HEK293 (cell line): ENCODE data around the gene MPC1.

Experiments
- CTCF ChIA-PET: fragments of 350-600 bp; formaldehyde crosslinking; extraction: SDS; loops from one replicate; lab custom pipeline; 2021; ENCODE audit warnings: antibody characterized with exemption; lab: Yijun Ruan, JAX
- POLR2A ChIA-PET: fragments of 300-600 bp; formaldehyde crosslinking; extraction: SDS; loops from one replicate; lab custom pipeline; 2020; ENCODE audit warnings: antibody characterized with exemption, inconsistent platforms; lab: Yijun Ruan, JAX
- H3K27ac ChIP-seq: fragments of 200-500 bp; sonication (Bioruptor generic); 2 replicates; pipeline ENCODE4 v1.5.1; 2014; ENCODE audit warnings: low read depth, low read length, control low read depth, inconsistent platforms; ENCODE audit errors: extremely low read depth
- H3K36me3 ChIP-seq, 2 experiments: fragments of 200-500 bp in 1 of 2; sonication (Bioruptor generic) in 1 of 2; 1 replicate in 1 of 2; 2 replicates in 1 of 2; pipeline ENCODE4 v1.5.1; 2014 to 2017; ENCODE audit warnings: inconsistent platforms in 2 of 2, low read length in 2 of 2; ENCODE audit not compliant: control insufficient read depth in 2 of 2, insufficient read depth in 1 of 2
- H3K4me1 ChIP-seq: fragments of 200-500 bp; sonication (Bioruptor generic); 2 replicates; pipeline ENCODE4 v1.5.1; 2014; ENCODE audit warnings: mild to moderate bottlenecking, low read length, inconsistent platforms; ENCODE audit not compliant: control insufficient read depth, insufficient read depth
- H3K4me3 ChIP-seq: 2 replicates; pipeline ENCODE4 v1.5.1; 2011; ENCODE audit warnings: low read depth, mild to moderate bottlenecking, control low read depth, low read length, moderate library complexity
- H3K9me3 ChIP-seq: fragments of 200-500 bp; sonication (Bioruptor generic); 2 replicates; pipeline ENCODE4 v1.5.1; 2014; ENCODE audit warnings: low read depth, low read length, inconsistent platforms; ENCODE audit not compliant: control insufficient read depth, insufficient read depth
- BCL11B ChIP-seq: fragments of 450-650 bp; formaldehyde crosslinking; IDR thresholded peaks from 2 replicates; pipeline ENCODE4 v1.5.1; 2016; ENCODE audit warnings: low read depth, missing biosample characterization, missing genetic modification characterization
- CTCF ChIP-seq: fragments of 450-650 bp; formaldehyde crosslinking; IDR thresholded peaks from 2 replicates; pipeline ENCODE4 v1.5.1; 2016; ENCODE audit warnings: missing biosample characterization, missing genetic modification characterization
- HOXA7 ChIP-seq: sonication (generic); formaldehyde crosslinking; IDR thresholded peaks from 2 replicates; pipeline ENCODE4 v1.8.1; 2022; ENCODE audit warnings: missing genetic modification reagents, borderline replicate concordance
- MZF1 ChIP-seq: fragments of 450-650 bp; formaldehyde crosslinking; IDR thresholded peaks from 2 replicates; pipeline ENCODE4 v1.5.1; 2017; ENCODE audit warnings: missing biosample characterization, missing genetic modification characterization, borderline replicate concordance
- OVOL3 ChIP-seq: fragments of 450-650 bp; formaldehyde crosslinking; IDR thresholded peaks from 2 replicates; pipeline ENCODE4 v1.5.1; 2016; ENCODE audit warnings: missing biosample characterization, missing genetic modification characterization
- PRDM10 ChIP-seq: fragments of 450-650 bp; formaldehyde crosslinking; IDR thresholded peaks from 2 replicates; pipeline ENCODE4 v1.5.1; 2016; ENCODE audit warnings: missing biosample characterization, missing genetic modification characterization
- PRDM4 ChIP-seq: fragments of 450-650 bp; formaldehyde crosslinking; IDR thresholded peaks from 2 replicates; pipeline ENCODE4 v1.5.1; 2017; ENCODE audit warnings: missing biosample characterization, missing genetic modification characterization
- PRDM6 ChIP-seq: fragments of 450-650 bp; formaldehyde crosslinking; IDR thresholded peaks from 2 replicates; pipeline ENCODE4 v1.5.1; 2017; ENCODE audit warnings: missing biosample characterization, missing genetic modification characterization
- RBAK ChIP-seq: fragments of 450-650 bp; formaldehyde crosslinking; IDR thresholded peaks from 2 replicates; pipeline ENCODE4 v1.5.1; 2016; ENCODE audit warnings: missing biosample characterization, missing genetic modification characterization
- ZNF155 ChIP-seq: fragments of 450-650 bp; formaldehyde crosslinking; IDR thresholded peaks from 2 replicates; pipeline ENCODE4 v1.5.1; 2016; ENCODE audit warnings: missing biosample characterization, missing genetic modification characterization
- ZNF157 ChIP-seq: fragments of 450-650 bp; formaldehyde crosslinking; IDR thresholded peaks from 2 replicates; pipeline ENCODE4 v1.5.1; 2016; ENCODE audit warnings: missing biosample characterization, missing genetic modification characterization
- ZNF311 ChIP-seq: fragments of 450-650 bp; formaldehyde crosslinking; IDR thresholded peaks from 2 replicates; pipeline ENCODE4 v1.5.1; 2017; ENCODE audit warnings: missing biosample characterization, missing genetic modification characterization, borderline replicate concordance
- ZNF473 ChIP-seq: fragments of 450-650 bp; formaldehyde crosslinking; IDR thresholded peaks from 2 replicates; pipeline ENCODE4 v1.5.1; 2017; ENCODE audit warnings: missing biosample characterization, missing genetic modification characterization
- ZNF518A ChIP-seq: fragments of 450-650 bp; formaldehyde crosslinking; conservative IDR thresholded peaks from 2 replicates; pipeline ENCODE4 v1.5.1; 2016; ENCODE audit warnings: low read depth, missing biosample characterization, missing genetic modification characterization
- ZNF529 ChIP-seq: fragments of 450-650 bp; formaldehyde crosslinking; IDR thresholded peaks from 2 replicates; pipeline ENCODE4 v1.5.1; 2017; ENCODE audit warnings: missing genetic modification characterization, missing biosample characterization; ENCODE audit not compliant: insufficient replicate concordance
- ZNF548 ChIP-seq: fragments of 450-650 bp; formaldehyde crosslinking; IDR thresholded peaks from 2 replicates; pipeline ENCODE4 v1.5.1; 2016; ENCODE audit warnings: missing biosample characterization, missing genetic modification characterization
- ZNF555 ChIP-seq: fragments of 450-650 bp; formaldehyde crosslinking; conservative IDR thresholded peaks from 2 replicates; pipeline ENCODE4 v1.5.1; 2017; ENCODE audit warnings: missing biosample characterization, mild to moderate bottlenecking, missing genetic modification characterization, inconsistent platforms
- ZNF558 ChIP-seq: fragments of 450-650 bp; formaldehyde crosslinking; IDR thresholded peaks from 2 replicates; pipeline ENCODE4 v1.5.1; 2016; ENCODE audit warnings: missing biosample characterization, missing genetic modification characterization
- ZNF561 ChIP-seq: fragments of 450-650 bp; IDR thresholded peaks from 2 replicates; pipeline ENCODE4 v1.5.1; 2018; ENCODE audit warnings: missing biosample characterization, missing genetic modification characterization, borderline replicate concordance
- ZNF571 ChIP-seq: fragments of 450-650 bp; formaldehyde crosslinking; IDR thresholded peaks from 2 replicates; pipeline ENCODE4 v1.5.0; 2017; ENCODE audit warnings: missing biosample characterization, missing genetic modification characterization
- ZNF585B ChIP-seq: fragments of 450-650 bp; formaldehyde crosslinking; IDR thresholded peaks from 2 replicates; pipeline ENCODE4 v1.5.1; 2016; ENCODE audit warnings: missing biosample characterization, missing genetic modification characterization
- ZNF624 ChIP-seq: fragments of 450-650 bp; formaldehyde crosslinking; IDR thresholded peaks from 2 replicates; pipeline ENCODE4 v1.5.1; 2017; ENCODE audit warnings: missing biosample characterization, missing genetic modification characterization
- ZNF660 ChIP-seq: fragments of 450-650 bp; IDR thresholded peaks from 2 replicates; pipeline ENCODE4 v1.5.1; 2018; ENCODE audit warnings: missing biosample characterization, mild to moderate bottlenecking, missing genetic modification characterization

Gene MPC1

GRCh38 chr6:166402582-166403277 is 20.0 kb upstream of the MPC1 start:
- peaks cover 5% of the 10 kb centered on the region for H3K4me1 ChIP-seq
- ChIA-PET CTCF (interaction anchor here (0.7 to 6.9 kb wide), 5 partner anchors 17 to 246 kb away, joined by 3 to 69 read pairs (median 3); no protein-coding TSS in a partner anchor), POLR2A (no interaction called here)
- H3K27ac ChIP-seq, result no peak overlapping the region
- H3K9me3 ChIP-seq, result no peaks in the 10 kb centered on the region
- no peak overlapping the region for H3K4me3 ChIP-seq
- H3K36me3 ChIP-seq, result no peaks in the 10 kb centered on the region
- TF ChIP-seq HOXA7 (CRISPR knock-in tag) (no peak), PRDM10 (tag by site-specific recombination) (peak; percentile 92), ZNF157 (tag by site-specific recombination) (no peak), RBAK (tag by site-specific recombination) (no peak), ZNF311 (tag by site-specific recombination) (no peak), ZNF561 (tag by site-specific recombination) (0 out of 2 replicates have a peak, but pooled peaks have one; percentile 34), ZNF585B (no peak), ZNF558 (tag by site-specific recombination) (no peak), ZNF155 (tag by site-specific recombination) (no peak), ZNF548 (tag by site-specific recombination) (peak; percentile 76), ZNF555 (tag by site-specific recombination) (no peak), ZNF473 (no peak), CTCF (no peak), ZNF518A (tag by site-specific recombination) (peak; percentile 29; the same call in 1 of the 2 replicates), ZNF660 (tag by site-specific recombination) (0 out of 2 replicates have a peak, but pooled peaks have one; percentile 11), ZNF529 (tag by site-specific recombination) (no peak), BCL11B (tag by site-specific recombination) (peak; percentile 36; the same call in 1 of the 2 replicates), ZNF624 (no peak), ZNF571 (tag by site-specific recombination) (no peak), PRDM6 (tag by site-specific recombination) (peak; percentile 88), PRDM4 (tag by site-specific recombination) (peak; percentile 99), OVOL3 (no peak), MZF1 (peak; percentile 62; the same call in 1 of the 2 replicates)
